ENCODE results near the gene PDE6H.
A peak's percentile ranks its signal among the peaks of the same experiment; 100 is the strongest.

PDE6H gene

DNA sequence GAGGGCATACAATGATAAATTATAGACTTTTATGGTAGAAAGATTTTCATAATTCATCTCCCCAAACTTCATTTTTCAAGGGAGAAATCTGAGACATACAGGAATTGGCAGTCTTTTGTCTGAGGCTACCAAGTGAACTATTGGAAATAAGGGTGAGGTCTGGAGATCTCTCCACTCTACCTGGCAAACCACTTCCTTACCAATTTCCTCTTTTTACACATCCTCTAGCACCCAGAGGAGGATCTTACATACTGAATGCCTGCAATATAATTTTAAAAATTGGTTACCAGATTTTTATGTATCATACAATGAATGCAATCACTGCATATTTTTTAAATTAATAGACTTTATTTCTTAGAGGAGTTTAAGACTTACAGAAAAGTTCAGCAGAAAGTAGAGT, 6.6 kb downstream of the PDE6H start:
- DNase-seq, result no peak

DNA sequence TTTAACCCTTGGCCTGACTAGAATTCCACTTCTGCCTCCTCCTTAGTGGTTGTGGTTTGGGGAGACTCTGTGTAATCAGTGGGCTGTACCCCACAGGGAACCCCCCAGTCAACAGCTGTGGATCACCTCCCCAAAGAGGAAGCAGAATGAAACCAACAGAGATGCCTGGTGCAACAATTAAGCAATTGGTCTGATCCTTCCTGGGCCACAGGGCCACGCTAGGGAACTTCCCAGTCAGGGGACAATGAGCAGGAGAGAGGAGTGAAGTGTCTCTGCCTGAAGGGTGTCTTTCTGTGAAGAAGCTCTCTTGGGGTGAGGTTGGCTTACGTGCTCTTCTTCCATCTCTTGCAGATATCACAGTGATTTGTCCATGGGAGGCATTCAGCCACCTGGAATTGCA, 8.2 kb downstream of the PDE6H start:
- no peak for DNase-seq

DNA sequence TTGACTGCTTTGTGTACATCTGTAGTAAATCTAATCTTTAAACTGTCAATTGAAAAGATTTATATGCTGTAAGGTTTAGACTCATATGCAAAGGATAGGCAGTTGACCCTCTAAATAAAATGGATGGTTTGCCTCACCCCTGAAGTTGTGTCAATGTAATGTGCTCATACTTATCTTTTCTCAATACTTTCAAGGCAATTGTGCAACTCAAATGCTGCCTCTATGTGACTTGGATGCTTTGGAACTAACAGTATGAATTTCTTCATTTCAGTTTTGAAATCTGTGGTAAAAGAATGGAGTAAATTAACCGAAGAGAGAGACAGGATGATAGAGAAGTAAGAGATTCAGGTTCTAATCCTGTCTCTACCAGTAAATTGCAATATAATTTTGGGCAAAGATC, 9.7 kb downstream of the PDE6H start:
- no peak for DNase-seq

DNA sequence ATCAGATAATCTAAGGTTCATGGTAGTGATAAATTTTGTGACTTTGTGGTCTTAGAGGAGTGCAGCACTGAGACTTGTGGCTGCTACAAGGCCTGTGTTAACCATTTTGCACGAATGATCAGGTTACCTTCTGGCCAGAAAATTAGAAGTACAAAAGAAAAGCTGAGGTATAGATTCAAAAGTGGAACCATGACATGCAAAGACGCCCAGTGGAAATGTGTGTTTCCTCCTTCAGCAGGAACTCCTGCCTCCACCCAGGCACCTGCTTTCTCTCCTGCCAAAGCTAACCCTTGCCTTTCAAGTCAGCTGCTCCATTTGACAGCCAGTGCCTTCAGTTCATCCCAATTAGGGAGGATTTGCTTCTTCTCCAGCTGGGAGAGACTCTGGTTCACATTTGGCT, 10.1 kb downstream of the PDE6H start:
- DNase-seq, result no peak

DNA sequence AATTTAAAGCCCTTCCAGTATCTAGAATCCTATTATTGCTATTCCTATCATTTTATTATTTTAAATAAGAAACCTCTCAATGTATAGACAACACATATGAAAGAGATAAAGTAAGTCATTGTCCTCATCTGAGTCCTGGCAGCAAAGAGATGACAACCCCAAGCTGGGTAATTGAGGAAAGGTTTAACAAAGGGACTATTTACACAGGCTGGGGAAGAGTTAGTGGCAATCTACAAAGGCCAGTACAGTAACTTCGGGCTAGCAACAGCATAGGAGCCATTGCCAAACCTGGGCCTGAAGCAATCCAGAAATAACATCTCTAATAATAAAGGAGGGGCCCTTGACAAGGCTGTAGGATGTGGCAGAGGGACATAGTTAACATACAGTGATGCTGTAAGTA, 11.2 kb downstream of the PDE6H start:
- DNase-seq, result no peak

DNA sequence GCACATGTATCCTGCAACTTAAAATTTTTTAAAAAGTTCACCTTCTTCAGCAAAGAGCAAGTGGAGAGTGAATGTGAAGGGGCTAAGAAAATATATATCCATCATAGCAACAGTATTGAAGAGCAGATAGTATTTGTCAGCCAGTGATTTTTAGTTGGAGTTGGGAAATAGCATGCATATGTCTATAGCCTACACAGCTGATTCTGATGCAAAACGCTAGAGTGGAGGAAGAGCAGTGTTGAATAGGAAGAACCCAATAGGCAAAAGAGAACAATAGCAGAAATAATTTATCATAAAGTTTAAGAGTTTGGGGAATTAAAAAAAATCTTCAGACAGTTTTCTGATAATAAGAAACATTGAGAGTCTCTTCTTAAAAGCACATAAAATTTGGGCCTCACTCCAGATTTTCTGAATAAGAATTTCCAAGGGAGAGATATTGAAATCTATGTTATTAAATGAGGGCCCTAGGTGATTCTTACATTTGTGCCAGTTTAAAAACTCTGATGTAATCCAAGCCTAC, 12.0 kb downstream of the PDE6H start:
- no peak for DNase-seq

DNA sequence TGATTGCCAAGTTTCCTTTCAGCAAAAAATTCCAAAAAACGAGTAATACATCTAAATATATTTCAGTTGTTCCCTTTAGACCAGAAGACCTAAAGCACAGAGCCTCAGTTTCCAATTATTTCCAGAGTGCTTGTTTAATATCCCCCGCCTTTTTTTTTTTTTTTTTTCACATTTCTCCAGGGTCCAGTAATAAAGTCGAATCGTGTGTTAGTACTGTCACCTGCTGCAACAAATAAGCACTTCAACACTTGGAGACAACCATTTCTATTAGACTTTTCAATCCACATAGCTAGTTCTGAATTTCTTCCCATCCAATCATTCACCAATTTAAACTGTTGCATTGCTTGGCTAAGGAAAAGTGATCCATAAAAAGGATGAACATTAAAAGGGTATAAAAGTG, 13.6 kb downstream of the PDE6H start:
- no peak for DNase-seq

DNA sequence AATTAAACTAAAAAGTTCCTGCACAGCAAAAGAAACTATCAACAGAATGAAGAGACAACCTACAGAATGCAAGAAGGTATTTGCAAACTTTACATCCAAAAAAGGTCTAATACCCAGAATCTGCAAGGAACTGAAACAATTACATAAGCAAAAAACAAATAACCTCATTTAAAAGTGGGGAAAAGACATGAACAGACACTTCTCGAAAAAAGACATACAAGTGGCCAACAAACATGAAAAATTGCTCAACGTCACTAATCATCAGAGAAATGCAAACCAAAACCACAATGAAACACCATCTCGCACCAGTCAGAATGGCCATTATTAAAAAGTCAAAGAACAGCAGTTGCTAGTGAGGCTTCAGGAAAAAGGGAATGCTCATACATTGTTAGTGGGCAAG, 15.2 kb downstream of the PDE6H start:
- no peak for DNase-seq

DNA sequence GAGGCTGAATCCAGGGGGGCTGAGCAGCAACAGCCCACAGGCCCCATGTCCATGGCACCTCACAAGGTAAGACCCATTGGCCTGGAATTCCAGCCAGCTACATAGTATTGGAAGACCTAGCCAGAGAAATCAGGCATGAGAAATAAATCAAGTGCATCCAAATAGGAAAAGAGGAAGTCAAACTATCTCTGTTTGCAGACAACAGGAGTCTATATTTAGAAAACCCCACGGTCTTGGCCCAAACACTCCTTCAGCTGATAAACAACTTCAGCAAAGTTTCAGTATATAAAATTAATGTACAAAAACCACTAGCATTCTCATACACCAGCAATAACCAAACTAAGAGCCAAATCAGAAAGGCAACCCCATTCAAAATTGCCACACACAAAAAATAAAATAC, 16.9 kb downstream of the PDE6H start:
- no peak for DNase-seq

DNA sequence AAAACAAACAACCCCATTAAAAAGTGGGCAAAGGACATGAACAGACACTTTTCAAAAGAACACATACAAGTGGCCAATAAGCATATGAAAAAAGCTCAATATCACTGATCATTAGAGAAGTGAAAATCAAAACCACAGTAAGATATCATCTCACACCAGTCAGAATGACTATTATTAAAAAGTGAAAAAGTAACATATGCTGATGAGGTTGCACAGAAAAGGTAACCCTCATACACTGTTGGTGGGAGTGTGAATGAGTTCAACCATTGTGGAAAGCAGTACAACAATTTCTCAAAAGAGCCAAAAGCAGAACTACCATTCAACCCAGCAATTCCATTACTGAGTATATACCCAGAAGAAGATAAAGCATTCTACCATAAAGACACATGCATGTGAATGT, 18.2 kb downstream of the PDE6H start:
- no peak for DNase-seq

DNA sequence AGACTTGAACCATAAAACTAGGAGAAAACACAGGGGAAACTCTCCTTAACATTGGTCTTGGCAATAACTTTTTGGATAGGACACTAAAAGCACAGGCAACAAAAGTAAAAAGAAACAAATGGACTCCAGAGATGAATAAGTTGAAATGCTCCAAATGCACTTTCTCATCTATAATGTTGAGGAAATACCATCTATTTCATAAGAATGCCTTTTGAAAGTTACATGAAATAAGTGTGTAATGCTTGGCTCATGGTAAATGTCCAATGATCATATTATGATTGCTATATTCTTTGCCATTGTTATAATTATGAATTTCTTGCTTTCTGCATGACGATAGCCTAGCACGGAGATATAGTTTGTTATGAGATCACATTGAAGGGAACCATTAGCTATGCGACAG, 19.8 kb downstream of the PDE6H start:
- no peak for DNase-seq

DNA sequence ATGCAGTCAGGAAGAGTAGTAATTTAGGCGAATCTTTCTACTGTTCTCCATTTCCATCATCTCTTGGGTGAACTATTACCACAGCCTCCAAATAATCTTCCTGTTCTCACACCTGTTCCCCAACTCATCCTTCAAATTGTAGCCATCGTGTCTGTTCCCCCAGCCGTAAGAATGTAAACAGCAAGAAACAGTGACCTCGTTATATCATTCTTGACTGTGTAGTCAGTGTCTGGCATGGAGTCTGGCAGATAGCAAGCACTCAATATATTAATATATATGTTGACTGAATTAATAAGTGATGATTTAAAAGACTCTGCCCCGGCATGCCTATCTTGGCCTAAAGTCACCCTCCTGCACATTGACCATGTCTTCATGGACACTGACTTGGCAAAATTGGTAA, 20.3 kb downstream of the PDE6H start:
- no peak for DNase-seq

DNA sequence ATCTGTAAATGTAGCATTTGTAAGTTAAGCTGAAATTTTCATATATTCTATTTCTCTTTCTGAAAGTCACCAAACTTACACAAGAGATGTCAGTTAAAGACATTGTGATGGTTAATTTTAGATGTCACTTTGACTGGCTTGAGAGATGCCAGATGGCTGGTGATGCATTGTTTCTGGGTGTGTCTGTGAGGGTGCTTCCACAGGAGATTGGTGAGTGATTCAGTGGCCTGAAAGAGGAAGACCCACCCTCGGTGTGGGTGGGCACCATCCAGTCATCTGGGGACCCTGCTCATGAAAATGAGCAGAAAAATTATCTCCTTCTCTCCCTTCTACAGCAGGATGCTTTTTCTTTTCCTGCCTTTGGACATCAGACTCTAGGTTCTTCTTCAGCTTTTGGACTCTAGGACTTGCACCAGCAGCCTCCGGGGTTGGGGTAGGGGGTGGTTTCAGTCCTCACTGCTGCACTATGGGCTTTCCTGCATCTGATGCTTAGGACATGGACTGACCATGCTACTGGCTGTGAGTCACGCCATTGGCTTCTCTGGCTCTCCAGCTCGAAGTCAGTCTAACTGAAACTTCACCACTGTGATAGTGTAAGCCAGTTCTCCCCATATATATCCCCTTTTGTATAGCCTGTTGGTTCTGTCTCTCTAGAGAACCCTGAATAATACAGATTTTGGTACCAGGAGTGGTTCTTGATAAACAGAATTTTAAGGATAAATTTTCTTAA, 20.9 kb downstream of the PDE6H start:
- DNase-seq, result no peak

DNA sequence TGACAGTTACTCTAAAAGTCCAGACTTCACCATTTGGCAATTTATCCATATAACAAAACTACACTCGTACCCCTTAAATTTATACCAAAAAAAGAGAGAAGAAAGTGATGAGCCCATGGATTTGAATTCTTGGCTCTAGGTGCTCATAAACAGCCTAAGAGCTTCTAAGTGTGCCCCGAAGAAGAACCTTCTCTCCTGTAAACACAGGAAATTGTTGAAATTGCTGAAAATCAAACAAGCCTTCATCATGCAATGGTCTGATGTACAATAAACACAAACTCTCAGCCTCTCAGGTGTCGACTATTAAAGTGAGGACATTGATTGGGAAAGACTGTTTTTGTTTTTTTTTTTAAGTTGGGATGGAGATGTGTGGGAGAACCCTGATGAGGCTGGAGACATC, 21.8 kb downstream of the PDE6H start:
- DNase-seq, result no peak

DNA sequence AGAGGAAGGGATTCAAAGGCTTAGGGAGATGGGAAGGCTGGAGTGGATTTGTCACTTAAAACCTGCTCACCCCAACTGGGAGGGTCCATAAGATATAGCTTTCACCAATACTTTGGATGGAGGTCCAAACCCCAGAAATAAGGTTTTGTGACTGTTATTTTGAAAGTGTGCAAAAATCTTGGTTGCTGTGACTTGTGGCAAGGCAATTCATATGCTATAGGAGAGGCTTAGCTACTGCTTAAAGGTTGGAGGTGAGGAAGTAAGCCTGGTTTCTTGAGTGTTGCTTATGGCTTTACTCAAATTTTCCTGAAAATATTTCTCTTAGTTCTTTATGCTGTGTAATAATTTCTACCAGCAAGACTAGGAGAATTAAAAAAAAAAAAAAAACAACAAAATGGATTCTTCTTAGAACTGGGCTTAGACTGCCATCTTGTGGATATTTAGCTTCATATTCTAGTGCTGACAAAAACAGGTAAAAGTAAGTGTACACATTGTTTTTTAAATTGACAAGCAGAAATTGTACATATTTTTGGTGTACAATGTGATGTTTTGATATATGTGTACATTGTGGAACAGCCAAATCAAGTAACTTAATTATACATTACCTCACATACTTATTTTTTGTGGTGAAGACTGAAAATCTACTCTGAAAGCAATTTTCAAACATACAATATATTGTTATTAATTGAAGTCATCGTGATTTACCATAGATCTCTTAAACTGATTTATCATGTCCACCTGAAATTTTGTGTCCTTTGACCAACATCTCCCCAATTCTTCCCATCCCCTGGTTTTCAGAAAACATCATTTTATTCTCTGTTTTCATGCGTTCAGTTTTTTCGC, 23.0 kb downstream of the PDE6H start:
- peak; percentile 50 for DNase-seq

DNA sequence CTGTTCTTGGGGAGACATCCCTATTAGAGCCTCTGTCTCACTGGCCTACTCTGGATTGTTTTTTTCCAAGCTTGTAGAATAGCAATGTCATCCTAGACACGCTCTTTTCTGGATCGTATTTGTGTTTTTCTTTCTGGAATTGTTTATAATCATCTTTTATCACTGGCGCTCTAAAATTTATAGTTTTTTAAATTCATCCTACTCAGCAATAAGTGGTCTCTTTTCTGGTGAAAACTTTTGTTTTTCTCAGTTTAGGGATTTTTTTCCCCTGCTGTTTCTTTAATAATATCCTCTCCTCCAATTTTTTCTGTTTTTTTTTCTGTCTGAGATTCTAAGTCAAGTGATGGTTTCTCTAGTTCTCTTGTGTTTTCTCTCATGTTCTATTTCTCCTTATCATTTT, 25.2 kb downstream of the PDE6H start:
- no peak for DNase-seq

DNA sequence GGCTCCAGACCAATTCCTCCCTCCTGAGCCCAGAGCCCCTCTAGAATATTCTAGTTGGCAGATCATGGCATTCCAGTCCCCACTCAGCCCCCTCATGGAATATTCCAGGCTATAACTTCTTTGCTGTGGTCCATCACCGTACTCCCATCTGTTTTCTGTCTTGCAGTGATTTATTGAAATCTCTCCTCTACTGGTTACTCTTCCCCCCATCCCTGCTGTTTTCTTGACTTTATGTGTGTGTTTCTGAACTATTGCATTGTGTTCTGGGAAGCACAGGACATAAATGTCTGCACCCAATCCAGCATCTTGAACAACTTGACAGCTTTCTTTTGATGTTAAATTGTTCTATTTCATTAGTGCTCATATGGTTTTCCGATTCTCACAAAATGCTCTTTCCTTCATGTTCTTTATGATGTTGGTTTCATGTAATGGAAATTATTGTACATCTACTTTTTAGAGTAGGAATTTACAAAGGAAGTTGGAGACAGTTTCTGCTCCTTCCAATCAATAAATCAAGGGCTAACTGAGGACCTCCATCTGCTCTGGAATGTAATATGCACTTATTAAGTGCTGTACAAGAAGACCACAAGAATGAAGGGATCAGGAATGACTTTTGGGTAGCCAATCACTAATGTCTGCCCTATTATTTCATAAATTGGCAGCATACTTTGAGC, 26.3 kb downstream of the PDE6H start:
- no peak for DNase-seq

DNA sequence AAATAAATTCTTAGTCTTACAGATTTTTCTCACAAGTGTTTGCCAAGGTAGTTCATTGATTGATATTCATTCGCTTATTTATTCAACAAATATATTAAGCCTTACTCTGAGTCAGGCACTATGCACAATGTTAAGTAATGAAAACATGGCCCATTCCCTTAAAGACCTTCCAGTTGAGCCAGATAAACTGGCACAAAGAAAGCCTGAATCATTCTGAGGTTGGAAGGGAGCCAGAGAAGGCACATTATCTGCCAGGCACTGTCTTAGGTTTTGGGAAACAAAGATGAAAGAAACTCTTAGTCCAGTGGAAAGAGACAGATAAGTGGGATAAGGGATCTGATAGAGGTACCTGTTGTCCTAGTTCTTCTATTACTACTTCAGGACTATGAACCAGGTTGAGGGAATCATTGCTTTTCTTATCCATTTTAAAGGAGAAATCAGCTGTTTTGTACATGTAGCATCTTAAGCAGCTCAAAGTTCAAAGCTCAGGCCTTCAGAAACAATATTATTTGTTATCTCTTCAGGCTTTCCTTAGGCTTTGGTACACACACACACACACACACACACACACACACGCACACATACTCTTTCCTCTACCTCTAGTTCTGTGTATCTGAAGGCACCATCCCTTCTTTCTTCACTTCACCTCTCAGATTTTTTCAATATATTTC, 27.0 kb downstream of the PDE6H start:
- DNase-seq, result no peak

DNA sequence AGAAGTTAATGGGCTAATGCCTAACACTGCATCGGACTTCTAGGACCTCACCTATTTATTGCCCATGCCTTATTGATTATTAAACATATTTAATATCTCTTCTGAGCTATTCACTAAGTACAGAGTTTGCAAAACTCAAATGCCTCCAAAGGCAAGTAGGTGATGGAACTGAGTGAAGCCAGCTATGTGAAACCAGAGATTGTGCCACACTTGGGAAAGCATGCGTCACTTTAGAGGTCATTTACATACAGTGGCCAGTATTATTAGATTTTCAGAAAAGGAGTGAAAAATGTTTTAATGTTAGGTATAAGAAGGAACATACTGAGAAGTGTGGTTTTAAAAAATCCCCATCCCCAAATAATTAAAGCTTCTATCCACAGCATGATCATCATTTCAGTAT, 27.7 kb downstream of the PDE6H start:
- DNase-seq, result no peak

DNA sequence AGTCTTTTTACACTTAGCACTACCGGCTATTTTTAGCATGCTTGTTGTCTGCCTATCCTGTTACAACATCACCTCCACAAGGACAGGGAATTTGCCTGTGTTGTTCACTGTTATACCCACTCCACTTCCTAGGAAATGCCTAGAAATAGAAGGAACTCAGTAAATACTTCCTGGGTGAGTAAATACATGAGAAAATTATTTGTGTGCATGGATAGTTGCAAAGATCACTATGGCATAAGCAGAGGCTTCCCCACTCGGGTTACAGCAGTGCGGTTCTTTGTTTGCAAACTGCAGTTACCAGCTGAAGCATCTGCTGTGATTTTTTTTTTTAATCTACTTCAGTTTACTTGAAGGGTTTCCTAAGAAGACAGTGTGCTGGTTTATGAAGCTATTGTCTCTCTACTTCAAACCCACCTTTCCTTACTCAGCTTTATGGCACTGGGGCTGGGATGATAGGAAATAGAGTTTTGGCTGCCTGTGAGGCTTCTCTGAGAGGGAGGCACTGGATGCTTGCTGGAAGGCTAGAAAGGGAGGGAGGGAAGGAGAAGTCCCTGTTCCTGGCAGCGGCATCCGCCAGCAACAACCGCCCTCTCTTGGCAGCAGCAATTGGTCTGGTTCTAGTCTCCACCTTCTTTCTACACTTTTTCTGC, 29.0 kb downstream of the PDE6H start:
- DNase-seq, result no peak

DNA sequence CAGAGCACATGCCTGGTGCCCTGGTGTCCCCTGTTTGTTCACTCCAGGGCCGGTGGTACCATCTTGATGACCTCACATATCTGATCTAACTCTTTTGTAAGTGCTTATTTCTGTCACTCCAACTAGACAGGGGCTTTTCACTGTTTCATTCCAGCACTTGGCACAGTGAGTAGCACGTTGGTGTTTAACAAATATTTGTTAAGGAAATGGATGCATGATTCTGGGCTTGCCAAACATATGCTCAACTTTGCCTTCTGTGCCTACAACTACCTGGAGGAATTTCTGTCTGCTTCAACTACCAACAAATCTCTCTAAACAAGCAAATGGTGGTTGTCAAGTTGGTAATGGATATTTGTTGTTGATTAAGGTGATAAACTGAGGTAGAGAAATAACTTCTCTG, 31.6 kb downstream of the PDE6H start:
- DNase-seq, result no peak

DNA sequence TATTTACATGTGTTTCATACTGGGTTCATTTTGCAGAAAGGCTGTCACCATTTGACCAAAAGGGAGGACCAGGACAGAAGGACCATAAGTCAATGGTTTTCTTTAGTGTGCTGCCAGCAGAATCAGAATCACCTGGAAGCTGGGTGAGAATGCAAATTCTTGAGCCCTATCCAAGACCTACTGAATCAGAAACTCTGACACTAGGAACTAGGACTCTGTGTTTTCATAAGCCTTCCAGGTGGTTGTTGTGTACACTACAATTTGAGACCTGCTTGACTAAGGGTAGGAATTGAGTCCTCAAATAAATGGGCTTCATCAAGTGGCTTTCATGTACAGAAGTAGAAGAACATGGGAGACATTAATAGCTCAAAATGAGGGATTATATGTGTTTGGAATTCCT, 32.2 kb downstream of the PDE6H start:
- no peak for DNase-seq

DNA sequence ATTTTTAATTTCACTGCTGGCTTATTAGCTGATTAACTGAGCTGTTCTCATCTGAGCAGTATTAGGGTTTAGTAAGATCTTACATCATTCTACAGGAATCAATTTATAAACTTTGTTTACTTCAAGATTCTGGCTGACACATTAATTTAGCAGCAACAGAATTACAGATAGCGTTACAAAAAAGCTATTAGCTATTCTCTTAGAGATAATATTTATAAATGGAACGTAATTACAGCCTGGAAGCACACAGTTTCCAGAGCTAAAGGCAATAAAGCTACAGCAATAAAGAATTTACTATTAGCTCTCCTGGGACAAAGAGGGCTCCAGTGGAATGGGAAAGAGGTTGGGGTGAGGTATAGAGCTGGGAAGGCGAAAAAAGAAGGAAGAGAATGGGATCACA, 34.7 kb downstream of the PDE6H start:
- DNase-seq, result no peak

All from NCI-H2107 (cell line).